HepG2 (cell line): Measurements from ENCODE around the gene KCNQ1OT1.

Experiments used
- ATF1 ChIP-seq: IDR thresholded peaks from 2 replicates; pipeline ENCODE4 v1.6.1; 2016; ENCODE audit warnings: mild to moderate bottlenecking, control low read depth
- ATF2 ChIP-seq: sonication (generic); formaldehyde crosslinking; IDR thresholded peaks from 2 replicates; pipeline ENCODE4 v1.4.0; 2020; ENCODE audit warnings: missing genetic modification reagents
- BCL6 ChIP-seq: IDR thresholded peaks from 2 replicates; pipeline ENCODE4 v1.6.1; 2016; ENCODE audit warnings: missing genetic modification reagents, missing compliant biosample characterization
- CEBPB ChIP-seq: IDR thresholded peaks from 2 replicates; pipeline ENCODE4 v1.6.1; 2011; ENCODE audit warnings: low read depth, low read length, improper control_type of control experiment, borderline replicate concordance
- FOSL2 ChIP-seq: sonication (generic); formaldehyde crosslinking; IDR thresholded peaks from 2 replicates; pipeline ENCODE4 v1.4.0; 2020; ENCODE audit warnings: missing genetic modification reagents
- HDAC1 ChIP-seq: sonication (generic); formaldehyde crosslinking; IDR thresholded peaks from 2 replicates; pipeline ENCODE4 v1.5.1; 2020; ENCODE audit warnings: mild to moderate bottlenecking, missing genetic modification reagents
- HMGA1 ChIP-seq: sonication (generic); formaldehyde crosslinking; conservative IDR thresholded peaks from 2 replicates; pipeline ENCODE4 v1.4.0; 2020; ENCODE audit warnings: missing genetic modification reagents
- TAF1 ChIP-seq: sonication (generic); formaldehyde crosslinking; IDR thresholded peaks from 2 replicates; pipeline ENCODE4 v1.4.0; 2020; ENCODE audit warnings: missing genetic modification reagents
- TGIF2 ChIP-seq: IDR thresholded peaks from 2 replicates; pipeline ENCODE4 v1.6.1; 2016; ENCODE audit warnings: control low read depth, missing compliant biosample characterization
- ZNF333 ChIP-seq: sonication (generic); formaldehyde crosslinking; IDR thresholded peaks from 2 replicates; pipeline ENCODE4 v1.4.0; 2020; ENCODE audit warnings: mild to moderate bottlenecking, missing genetic modification reagents, borderline replicate concordance
- ZNF335 ChIP-seq: sonication (generic); formaldehyde crosslinking; IDR thresholded peaks from 2 replicates; pipeline ENCODE4 v1.4.0; 2020; ENCODE audit warnings: missing genetic modification reagents
- ZNF354B ChIP-seq: sonication (generic); formaldehyde crosslinking; IDR thresholded peaks from 2 replicates; pipeline ENCODE4 v1.8.0; 2022; ENCODE audit warnings: mild to moderate bottlenecking, missing genetic modification reagents
- ZSCAN20 ChIP-seq: sonication (generic); formaldehyde crosslinking; IDR thresholded peaks from 2 replicates; pipeline ENCODE4 v1.4.0; 2020; ENCODE audit warnings: missing genetic modification reagents, mild to moderate bottlenecking, borderline replicate concordance

DNA sequence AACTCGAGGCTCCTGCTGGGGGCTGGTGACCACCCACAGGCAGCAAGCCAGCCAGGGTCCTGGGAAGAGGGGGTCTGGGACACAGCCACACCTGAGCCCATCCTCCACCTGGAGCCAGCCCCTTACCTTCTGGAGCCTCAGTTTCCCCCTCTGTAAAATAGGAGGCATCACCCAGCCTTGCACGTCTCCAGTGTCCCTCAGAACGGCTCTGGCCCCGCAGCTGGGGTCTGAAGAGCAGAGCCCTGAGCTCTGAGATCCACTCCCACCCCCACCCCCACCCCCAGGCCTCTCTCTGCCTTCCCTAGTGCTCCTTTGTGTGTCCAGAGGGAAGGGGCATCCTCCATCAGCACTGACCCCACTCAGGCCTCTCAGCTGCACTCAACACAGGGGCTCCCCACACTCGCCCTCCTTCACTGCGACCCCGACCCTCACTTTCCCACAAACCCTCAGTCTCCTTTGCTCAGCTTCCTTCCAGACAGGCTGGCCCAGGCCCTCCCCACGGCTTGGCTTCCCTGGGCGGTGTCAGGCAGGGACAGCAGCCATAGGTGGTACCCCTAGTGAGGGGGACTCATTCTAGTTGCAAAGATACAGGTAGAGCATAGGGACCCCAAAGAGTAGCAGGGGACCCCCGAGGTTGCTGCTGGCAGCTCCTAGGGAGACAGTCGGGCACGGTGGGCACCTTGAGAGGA is 33.3 kb upstream of the KCNQ1OT1 start:
- no peak for TF ChIP-seq ZNF333
- no peak for TF ChIP-seq CEBPB
- no peak for TF ChIP-seq FOSL2 (CRISPR knock-in tag)
- no peak for TF ChIP-seq HMGA1 (CRISPR knock-in tag)
- TF ChIP-seq ZNF335 (CRISPR knock-in tag), result no peak
- no peak for TF ChIP-seq ATF1 (CRISPR knock-in tag)
- TF ChIP-seq TGIF2, result no peak
- TF ChIP-seq TAF1 (CRISPR knock-in tag), result no peak
- no peak for TF ChIP-seq HDAC1 (CRISPR knock-in tag)
- no peak for TF ChIP-seq ZSCAN20 (CRISPR knock-in tag)
- TF ChIP-seq ATF2 (CRISPR knock-in tag), result no peak
- TF ChIP-seq ZNF354B (CRISPR knock-in tag), result no peak
- no peak for TF ChIP-seq BCL6 (CRISPR knock-in tag)
